Hepatic stellate cell (primary cell): ENCODE data around the gene KRTAP4-11.
"Not testable (repeated sequence)": the region's sequence is repeated elsewhere in the genome, so short reads cannot be mapped to it uniquely, and the experiment has no call there.

Experiments
- DNase-seq: peaks from one replicate; pipeline ENCODE4 v3.0.0; 2011; ENCODE audit warnings: low spot score

The KRTAP4-11 gene

DNA sequence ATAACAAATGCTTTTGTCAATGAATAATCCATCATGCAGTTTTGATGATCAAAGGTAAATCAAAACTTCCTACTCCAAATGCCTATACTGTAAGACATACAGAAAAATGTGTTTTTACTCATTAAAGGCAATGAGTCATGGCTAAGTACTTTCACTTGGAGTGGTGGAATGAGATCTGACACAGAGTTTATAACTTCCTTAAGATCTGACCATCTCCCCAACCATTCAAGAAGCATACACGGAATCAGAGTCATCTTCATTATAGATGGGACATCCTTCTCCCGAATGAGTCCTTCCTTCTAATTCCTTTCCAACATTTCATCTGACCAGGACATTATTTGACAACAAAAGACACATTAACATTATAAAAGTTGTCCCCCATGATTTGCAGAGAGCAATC, 34.7 kb downstream of the KRTAP4-11 start:
- DNase-seq = not testable (repeated sequence)

DNA sequence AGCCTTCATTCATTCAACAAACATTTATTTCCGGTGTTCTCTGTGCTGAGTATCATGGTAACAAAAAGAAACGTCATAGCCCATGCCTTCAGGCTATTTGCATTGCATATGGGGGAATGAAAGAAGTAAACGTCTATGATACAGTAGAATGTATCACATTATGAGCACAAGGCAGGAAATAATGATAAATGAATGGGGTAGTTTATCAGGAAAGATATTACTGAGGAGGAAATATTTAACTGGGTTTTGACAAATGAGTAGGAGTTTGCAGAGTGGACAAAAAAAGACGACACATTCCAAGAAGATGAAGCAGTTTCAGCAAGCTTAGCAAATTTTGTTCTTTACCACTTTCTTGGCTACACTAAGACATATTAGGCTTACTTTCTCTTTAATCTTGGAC, 35.5 kb downstream of the KRTAP4-11 start:
- no peak for DNase-seq

DNA sequence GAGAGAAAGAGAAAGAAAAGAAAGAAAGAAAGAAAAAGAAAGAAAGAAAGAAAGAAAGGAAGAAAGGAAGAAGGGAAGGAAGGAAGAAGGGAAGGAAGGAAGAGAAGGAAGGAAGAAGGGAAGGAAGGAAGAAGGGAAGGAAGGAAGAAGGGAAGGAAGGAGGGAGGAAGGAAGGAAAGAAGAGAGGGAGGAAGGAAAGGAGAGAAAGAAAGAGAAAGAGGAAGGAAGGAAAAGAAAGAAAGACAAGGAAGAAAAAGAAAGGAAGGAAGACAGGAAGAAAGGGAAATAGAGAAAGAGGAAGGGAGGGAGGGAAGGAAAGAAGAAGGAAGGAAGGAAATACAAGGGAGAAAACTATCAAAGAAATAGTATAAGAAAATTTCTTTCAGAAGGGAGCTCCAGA, 41.4 kb downstream of the KRTAP4-11 start:
- DNase-seq = no peak

GRCh38 chr17:41073676-41074075, 44.5 kb downstream of the KRTAP4-11 start:
- no peak for DNase-seq

DNA sequence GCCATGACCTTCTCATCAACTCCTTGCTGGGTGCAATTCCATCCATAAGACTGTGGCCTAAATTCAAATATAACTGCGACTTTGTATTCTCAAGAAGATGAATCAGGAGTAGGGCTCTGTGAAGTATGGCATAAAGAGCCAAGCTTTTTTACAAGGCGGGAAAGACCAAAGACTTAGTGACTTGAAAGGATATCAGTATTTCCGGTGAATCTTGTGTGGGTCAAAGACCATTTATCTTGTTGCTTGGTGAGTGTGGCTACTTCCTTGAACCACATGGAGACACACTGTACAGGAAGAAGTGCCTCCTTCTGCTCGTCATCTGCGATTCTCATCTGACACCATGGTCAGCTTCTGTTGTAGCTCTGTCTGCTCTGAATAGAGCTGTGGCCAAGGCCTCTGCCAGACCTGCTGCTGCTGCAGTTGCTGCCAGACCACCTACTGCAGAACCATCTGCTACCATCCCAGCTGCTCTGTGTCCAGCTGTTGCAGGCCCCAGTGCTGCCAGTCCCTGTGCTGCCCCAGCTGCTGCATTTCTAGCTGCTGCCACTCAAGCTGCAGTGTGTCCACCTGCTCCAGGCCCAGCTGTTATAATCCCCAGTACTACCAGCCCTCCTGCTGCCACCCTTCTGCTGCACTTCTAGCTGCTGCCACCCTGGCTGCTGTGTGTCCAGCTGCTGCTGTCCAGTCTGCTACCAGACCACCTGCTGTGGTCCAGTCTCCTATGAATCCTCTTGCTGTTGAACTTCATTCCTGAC, 46.4 kb downstream of the KRTAP4-11 start:
- no peak for DNase-seq

DNA sequence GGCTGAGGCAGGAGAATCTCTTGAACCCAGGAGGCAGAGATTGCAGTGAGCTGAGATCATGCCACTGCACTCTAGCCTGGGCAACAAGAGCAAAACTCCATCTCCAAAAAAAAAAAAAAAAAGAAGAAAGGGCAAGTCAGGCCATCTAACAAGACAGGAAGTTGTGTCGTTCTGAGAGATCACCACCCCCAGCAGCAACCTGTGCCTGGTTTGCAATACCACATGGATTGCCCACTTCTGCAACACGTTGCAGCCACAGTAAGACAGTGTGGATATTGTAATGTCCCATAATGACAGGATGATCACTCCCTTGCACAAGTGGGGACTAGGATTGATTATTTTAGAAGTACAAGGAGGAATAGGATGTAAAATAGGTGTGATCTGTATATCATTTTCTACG, 49.1 kb downstream of the KRTAP4-11 start:
- no peak for DNase-seq

DNA sequence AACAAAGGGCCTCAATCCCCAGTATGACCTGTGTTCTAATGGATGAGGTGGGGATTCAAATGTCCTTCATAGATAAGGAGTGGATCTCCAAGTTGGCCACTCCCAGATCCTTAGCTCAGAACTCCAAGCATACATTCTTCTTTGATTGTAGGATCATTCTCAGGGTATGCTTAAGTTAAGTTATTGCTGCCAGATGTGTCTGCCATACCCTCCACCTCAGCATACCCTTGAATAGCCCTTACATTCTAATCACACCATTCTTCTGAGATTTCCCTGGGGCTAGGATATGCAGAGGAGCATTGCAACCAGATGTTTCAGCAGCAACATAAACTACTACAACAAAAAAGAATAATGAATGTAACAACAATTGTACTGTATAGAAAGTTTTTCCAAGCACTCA, 50.9 kb downstream of the KRTAP4-11 start:
- no peak for DNase-seq
